HFFc6 (cell line): ENCODE measurements around the gene CPNE9. TPM values are rescaled to one million over a fixed set of nuclear protein-coding genes. Genes with fewer than 3 reads are reported as not detected.

Experiments
- DNase-seq: peaks from one replicate; pipeline ENCODE4 v3.0.0-alpha.2; 2018
- H3K27ac Mint-ChIP-seq: 2 replicates; pipeline ENCODE4 v1.8.0; 2020; ENCODE audit warnings: mild to moderate bottlenecking, mixed read lengths
- H3K27me3 Mint-ChIP-seq: 2 replicates; pipeline ENCODE4 v1.8.0; 2021; ENCODE audit warnings: mild to moderate bottlenecking, moderate library complexity, mixed read lengths; ENCODE audit not compliant: insufficient read depth
- H3K36me3 Mint-ChIP-seq: 2 replicates; pipeline ENCODE4 v1.8.0; 2021; ENCODE audit warnings: low read depth, mixed read lengths
- H3K4me1 Mint-ChIP-seq: 2 replicates; pipeline ENCODE4 v1.8.0; 2020; ENCODE audit warnings: low read depth, mixed read lengths
- H3K4me3 Mint-ChIP-seq: 2 replicates; pipeline ENCODE4 v1.8.0; 2020; ENCODE audit warnings: mild to moderate bottlenecking, moderate library complexity, mixed read lengths
- H3K9me3 Mint-ChIP-seq: 2 replicates; pipeline ENCODE4 v1.8.0; 2020; ENCODE audit warnings: mild to moderate bottlenecking, mixed read lengths
- total RNA-seq, 6 experiments: library from RNA; stranded (reverse); fragmentation: NEBNext Ultra II Directional; extraction: Animal tissue kit (Norgen Biotek cat#: 25700); gene quantifications; 2 replicates in 1 of 6; 3 replicates in 5 of 6; pipeline ENCODE4 v1.2.3, GENCODE V29; 2021
- TF ChIP-seq, protein P1 (sequence below): fragments of 200-600 bp; sonication (generic); IDR thresholded peaks from 2 replicates; pipeline ENCODE4 v1.5.0; 2021; ENCODE audit warnings: antibody characterized with exemption, mild to moderate bottlenecking

Gene CPNE9
- total RNA-seq, 6 experiments from 2014 or later, result not detected

DNA sequence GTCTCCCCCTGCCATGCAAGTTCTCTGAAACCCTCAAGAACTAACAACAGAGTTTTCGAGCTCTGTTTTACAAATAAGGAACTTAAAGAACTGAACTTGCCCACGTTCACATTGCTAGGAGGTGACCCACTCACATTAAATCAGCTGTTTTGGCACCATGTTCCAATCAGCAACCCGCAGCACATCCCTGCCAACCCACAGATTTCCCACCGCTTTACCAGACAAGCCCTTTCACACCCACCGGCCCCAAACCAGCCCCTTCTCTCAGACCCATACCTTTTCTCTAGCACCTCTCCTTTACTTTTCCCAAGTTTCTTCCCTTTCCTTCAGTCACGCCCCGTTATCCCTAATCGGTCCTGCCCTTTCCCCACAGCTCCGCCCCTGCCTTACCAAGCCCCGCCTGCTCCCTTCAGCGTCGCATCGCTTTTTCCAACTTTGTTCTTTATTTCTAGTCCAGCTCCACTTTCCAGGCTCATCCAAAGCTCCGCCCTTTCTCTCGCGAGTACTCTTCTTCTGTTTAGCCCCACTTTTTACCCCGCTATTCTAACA lies 27.1 kb downstream of the CPNE9 start:
- Mint-ChIP-seq H3K9me3 (no peaks in the 10 kb centered on the region), H3K4me3 (peak overlapping the region; percentile 95), H3K4me1 (peaks cover 44% of the 10 kb centered on the region), H3K36me3 (no peaks in the 10 kb centered on the region), H3K27ac (peak overlapping the region; percentile 98), H3K27me3 (peaks cover 3% of the 10 kb centered on the region; the same call in 1 of the 2 replicates)
- TF ChIP-seq, protein P1, sequence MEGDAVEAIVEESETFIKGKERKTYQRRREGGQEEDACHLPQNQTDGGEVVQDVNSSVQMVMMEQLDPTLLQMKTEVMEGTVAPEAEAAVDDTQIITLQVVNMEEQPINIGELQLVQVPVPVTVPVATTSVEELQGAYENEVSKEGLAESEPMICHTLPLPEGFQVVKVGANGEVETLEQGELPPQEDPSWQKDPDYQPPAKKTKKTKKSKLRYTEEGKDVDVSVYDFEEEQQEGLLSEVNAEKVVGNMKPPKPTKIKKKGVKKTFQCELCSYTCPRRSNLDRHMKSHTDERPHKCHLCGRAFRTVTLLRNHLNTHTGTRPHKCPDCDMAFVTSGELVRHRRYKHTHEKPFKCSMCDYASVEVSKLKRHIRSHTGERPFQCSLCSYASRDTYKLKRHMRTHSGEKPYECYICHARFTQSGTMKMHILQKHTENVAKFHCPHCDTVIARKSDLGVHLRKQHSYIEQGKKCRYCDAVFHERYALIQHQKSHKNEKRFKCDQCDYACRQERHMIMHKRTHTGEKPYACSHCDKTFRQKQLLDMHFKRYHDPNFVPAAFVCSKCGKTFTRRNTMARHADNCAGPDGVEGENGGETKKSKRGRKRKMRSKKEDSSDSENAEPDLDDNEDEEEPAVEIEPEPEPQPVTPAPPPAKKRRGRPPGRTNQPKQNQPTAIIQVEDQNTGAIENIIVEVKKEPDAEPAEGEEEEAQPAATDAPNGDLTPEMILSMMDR, result no peak
- no peak for DNase-seq

DNA sequence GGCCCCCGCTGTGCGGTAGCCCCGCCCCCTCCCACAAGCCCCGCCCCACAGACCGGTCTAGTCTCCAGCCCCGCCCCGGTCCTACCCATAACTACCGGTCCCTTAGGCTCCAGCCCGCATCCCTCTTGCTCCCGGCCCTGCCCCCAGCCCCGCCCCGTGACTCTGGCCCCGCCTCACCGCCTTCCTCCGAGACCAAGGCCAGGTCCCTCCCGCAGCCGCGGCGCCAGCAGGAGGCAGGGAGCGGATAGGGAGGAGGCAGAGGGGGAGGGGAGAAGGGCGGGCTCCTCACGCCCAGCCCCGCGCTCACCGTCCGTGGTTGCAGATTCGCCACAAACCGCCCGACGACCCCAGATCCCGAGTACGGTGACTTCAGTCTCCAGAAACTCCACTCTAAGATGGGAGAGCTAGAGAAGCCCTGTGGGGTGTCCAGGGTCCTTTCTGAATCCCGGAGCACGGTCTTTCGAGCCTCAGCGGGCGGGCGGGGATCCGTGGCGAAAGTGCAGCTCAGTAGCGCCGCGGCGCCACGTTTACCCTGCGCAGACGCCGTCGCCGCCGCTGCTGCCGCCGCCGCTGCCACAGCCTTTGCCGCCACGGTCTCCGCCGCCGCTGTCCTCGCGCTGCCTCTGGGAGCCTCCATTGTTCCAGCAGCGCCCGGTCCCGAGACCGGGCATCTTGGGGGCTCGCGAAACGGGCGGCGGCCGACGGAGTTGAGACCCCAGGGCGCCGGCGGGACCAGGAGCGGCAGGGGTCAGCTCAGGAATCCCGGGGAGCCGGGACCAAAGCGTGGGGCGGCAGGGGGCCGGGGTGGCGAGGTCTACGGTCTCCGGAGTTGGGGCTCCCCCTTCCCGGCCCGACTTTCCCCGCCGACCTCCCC lies 27.8 kb downstream of the CPNE9 start, which contains the start of gene BRPF1:
TSS of gene BRPF1 (plus strand) at position 530 of the 874 bp plus-strand sequence. CDS start 2,406 bp downstream, outside the sequence.
- TF ChIP-seq, protein P1, result peak; percentile 39; the same call in 1 of the 2 replicates
- H3K4me3 Mint-ChIP-seq, result peak within 1 kb of the TSS; percentile 95
- peaks cover 5% of the 10 kb centered on the region; the same call in 1 of the 2 replicates for H3K36me3 Mint-ChIP-seq
- H3K9me3 Mint-ChIP-seq, result no peaks in the 10 kb centered on the region
- DNase-seq, result peak; percentile 98
- peaks cover 47% of the 10 kb centered on the region for H3K4me1 Mint-ChIP-seq
- peak within 1 kb of the TSS; percentile 98 for H3K27ac Mint-ChIP-seq
- peaks cover 3% of the 10 kb centered on the region; the same call in 1 of the 2 replicates for H3K27me3 Mint-ChIP-seq

DNA sequence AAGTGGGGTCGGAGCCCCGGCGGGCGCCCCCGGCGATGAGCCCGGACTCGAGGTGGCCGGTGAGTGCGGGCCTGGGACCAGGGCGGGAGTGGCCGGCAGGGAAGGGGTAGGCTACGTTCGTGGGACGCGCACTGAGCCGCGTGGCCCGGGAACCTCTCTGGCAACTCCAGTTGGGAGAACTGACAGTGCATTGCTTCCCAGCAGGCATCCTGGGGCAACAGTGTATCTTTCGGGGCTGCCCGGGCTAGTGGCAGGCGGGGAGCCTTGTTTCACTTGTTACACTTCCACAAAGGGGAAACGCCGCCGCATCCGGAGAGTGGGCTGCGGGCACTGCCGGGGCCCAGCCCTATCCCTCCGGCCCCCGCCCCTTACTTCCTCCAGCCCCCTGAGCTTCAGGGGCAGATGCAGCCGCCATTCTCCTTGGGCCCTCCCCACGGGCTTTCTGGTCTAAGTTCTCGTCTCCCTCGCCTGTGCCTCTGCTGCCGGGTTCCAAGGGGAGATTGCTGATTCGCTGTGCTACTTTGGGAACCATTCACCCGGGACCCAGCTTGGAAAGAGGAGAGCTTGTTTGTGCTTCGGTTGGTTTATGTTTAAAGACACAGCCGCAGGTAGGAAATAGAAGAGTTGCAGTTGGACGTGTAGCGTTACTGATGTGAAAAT lies 28.6 kb downstream of the CPNE9 start:
- Mint-ChIP-seq H3K9me3 (no peaks in the 10 kb centered on the region), H3K27ac (peak overlapping the region; percentile 84), H3K27me3 (peaks cover 3% of the 10 kb centered on the region; the same call in 1 of the 2 replicates), H3K4me1 (peaks cover 47% of the 10 kb centered on the region), H3K4me3 (peak overlapping the region; percentile 95), H3K36me3 (peaks cover 9% of the 10 kb centered on the region; the same call in 1 of the 2 replicates)
- DNase-seq, result no peak
- TF ChIP-seq, protein P1, result no peak

DNA sequence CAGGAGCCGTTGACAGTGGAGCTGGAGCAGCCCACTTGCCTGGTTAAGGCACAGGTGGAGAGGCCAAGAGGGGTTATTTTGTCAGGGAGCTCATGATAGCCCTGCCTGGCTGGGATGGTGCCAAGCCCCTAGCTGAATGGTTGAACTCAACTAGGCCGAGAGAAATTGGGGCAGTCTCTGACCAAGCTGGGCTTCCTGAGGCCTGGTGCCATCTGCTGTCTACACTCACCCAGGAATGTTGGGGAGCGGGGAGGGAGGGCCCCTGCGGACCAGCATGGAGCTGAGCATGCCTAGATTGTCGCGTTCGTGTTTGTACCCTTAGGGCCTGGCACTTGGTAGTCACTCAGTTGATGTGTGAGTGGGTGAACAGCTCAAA lies 29.1 kb downstream of the CPNE9 start:
- Mint-ChIP-seq H3K27me3 (peaks cover 2% of the 10 kb centered on the region; the same call in 1 of the 2 replicates), H3K4me1 (peaks cover 42% of the 10 kb centered on the region), H3K27ac (peak overlapping the region; percentile 84), H3K36me3 (peaks cover 9% of the 10 kb centered on the region; the same call in 1 of the 2 replicates), H3K9me3 (no peaks in the 10 kb centered on the region), H3K4me3 (peak overlapping the region; percentile 95)
- peak; percentile 66 for DNase-seq
- TF ChIP-seq, protein P1, result peak; percentile 39; the same call in 1 of the 2 replicates

DNA sequence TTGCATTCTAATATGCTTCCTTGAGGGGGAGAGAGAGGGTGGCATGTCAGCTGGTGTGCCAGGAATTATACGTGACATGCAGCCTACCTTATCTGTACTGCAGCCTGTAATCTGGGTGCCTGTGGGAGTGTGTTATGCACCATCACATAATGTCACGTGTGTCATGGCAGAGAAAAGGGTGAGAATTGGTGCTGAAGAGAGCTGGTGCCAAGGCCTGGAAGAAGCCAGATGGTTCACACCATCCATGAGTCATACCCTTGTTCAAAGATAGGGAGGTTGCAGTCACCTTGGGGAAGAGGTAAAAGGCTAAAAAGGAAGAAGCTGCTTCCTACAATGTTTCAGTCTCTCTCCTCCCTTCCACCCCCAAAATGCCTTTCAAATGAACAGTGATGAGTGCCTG lies 33.2 kb downstream of the CPNE9 start:
- Mint-ChIP-seq H3K36me3 (peaks cover 30% of the 10 kb centered on the region), H3K4me1 (peaks cover 26% of the 10 kb centered on the region), H3K4me3 (no peak overlapping the region), H3K9me3 (no peaks in the 10 kb centered on the region), H3K27ac (peak overlapping the region; percentile 57; the same call in 1 of the 2 replicates), H3K27me3 (no peaks in the 10 kb centered on the region; the same call in 1 of the 2 replicates)
- TF ChIP-seq, protein P1, result no peak
- no peak for DNase-seq
